ENCODE results near the gene OR5B17.

- TF ChIP-seq POLR2A (IDR thresholded peaks at IDR 0.05; ENCODE audit: low read depth, low read length) (no peak), SREBF2 (IDR thresholded peaks at IDR 0.05; ENCODE audit: low read length) (no peak), EZH2 (IDR thresholded peaks at IDR 0.05; ENCODE audit: borderline replicate concordance, control insufficient read depth, low read depth, low read length) (no peak)
Observed at GRCh38 chr11:58392746-58393145, 33.9 kb upstream of the OR5B17 start.

All from GM12878 (cell line).